RWPE2 (cell line): ENCODE results near the gene PPP2R2D.
A peak's percentile ranks its signal among the peaks of the same experiment; 100 is the strongest.

Experiments
- ATAC-seq: fragments of 200-7000 bp; cut with Tn5 transposase; 3 replicates; pipeline ENCODE4 v1.9.1; 2021; ENCODE audit warnings: low read depth
- DNase-seq: peaks from one replicate; pipeline ENCODE4 v3.0.0-alpha.2; 2020; ENCODE audit warnings: low spot score
- H3K27ac ChIP-seq: fragments of 450-650 bp; 2 replicates; pipeline ENCODE4 v1.5.1; 2017; ENCODE audit warnings: mild to moderate bottlenecking; ENCODE audit not compliant: poor library complexity, severe bottlenecking
- H3K27me3 ChIP-seq: fragments of 250-450 bp; sonication (Bioruptor Pico); 2 replicates; pipeline ENCODE4 v1.5.1; 2021; ENCODE audit warnings: mild to moderate bottlenecking, moderate library complexity; ENCODE audit not compliant: insufficient read depth, poor library complexity, severe bottlenecking
- H3K36me3 ChIP-seq: fragments of 250-450 bp; sonication (Bioruptor Pico); 2 replicates; pipeline ENCODE4 v1.5.1; 2020; ENCODE audit warnings: low read depth, mild to moderate bottlenecking, moderate library complexity
- H3K4me1 ChIP-seq: fragments of 250-450 bp; sonication (Bioruptor Pico); 2 replicates; pipeline ENCODE4 v1.5.1; 2021; ENCODE audit warnings: mild to moderate bottlenecking, moderate library complexity; ENCODE audit not compliant: insufficient read depth, poor library complexity, severe bottlenecking
- H3K4me3 ChIP-seq: fragments of 250-450 bp; sonication (Bioruptor Pico); 2 replicates; pipeline ENCODE4 v1.5.1; 2021; ENCODE audit warnings: mild to moderate bottlenecking, moderate library complexity; ENCODE audit not compliant: severe bottlenecking
- H3K9me3 ChIP-seq: fragments of 250-450 bp; sonication (Bioruptor Pico); 2 replicates; pipeline ENCODE4 v1.5.1; 2021; ENCODE audit warnings: mild to moderate bottlenecking, moderate library complexity; ENCODE audit not compliant: severe bottlenecking
- TF ChIP-seq, protein P1 (sequence below): fragments of 450-650 bp; IDR thresholded peaks from one replicate; pipeline ENCODE4 v1.5.1; 2017; ENCODE audit warnings: mild to moderate bottlenecking, moderate library complexity; ENCODE audit not compliant: poor library complexity, severe bottlenecking

The PPP2R2D gene

DNA sequence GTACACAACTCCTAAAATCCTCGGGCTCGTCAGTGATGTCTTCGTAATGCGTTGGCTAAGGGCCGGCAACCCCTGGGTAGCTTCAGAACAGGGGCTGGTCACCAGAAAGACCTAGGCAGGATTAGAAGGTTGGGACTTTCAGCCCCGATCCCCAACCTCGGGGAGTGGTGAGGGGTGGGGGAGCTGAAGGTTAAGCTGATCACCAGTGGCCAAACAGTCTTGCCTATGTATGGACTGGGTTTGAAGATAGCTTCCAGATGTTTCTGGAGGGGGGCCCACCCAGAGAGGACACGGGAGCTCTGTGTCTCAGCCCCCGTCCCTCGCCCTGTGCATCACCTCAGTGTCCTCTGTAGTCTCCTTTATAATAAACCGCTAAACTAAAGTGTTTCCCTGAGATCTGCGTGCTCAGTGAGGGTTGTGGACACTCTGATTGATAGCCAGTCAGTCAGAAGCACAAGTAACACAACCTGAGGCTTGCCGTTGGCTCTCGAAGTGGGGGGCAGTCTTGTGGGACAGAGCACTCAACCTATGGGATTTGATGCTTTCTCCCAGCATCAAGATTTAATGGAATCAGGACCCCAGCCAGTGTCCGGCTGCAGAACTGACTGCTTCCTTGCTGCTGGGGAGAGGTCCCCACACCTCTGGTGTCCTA is 10.0 kb downstream of the PPP2R2D start:
- Histone ChIP-seq H3K27ac (no peak overlapping the region), H3K4me1 (peaks cover 30% of the 10 kb centered on the region), H3K27me3 (no peaks in the 10 kb centered on the region), H3K4me3 (no peak overlapping the region), H3K36me3 (peaks cover 61% of the 10 kb centered on the region), H3K9me3 (no peaks in the 10 kb centered on the region)
- TF ChIP-seq, protein P1, sequence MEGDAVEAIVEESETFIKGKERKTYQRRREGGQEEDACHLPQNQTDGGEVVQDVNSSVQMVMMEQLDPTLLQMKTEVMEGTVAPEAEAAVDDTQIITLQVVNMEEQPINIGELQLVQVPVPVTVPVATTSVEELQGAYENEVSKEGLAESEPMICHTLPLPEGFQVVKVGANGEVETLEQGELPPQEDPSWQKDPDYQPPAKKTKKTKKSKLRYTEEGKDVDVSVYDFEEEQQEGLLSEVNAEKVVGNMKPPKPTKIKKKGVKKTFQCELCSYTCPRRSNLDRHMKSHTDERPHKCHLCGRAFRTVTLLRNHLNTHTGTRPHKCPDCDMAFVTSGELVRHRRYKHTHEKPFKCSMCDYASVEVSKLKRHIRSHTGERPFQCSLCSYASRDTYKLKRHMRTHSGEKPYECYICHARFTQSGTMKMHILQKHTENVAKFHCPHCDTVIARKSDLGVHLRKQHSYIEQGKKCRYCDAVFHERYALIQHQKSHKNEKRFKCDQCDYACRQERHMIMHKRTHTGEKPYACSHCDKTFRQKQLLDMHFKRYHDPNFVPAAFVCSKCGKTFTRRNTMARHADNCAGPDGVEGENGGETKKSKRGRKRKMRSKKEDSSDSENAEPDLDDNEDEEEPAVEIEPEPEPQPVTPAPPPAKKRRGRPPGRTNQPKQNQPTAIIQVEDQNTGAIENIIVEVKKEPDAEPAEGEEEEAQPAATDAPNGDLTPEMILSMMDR = no peak
- no peak for DNase-seq
- no peak for ATAC-seq

DNA sequence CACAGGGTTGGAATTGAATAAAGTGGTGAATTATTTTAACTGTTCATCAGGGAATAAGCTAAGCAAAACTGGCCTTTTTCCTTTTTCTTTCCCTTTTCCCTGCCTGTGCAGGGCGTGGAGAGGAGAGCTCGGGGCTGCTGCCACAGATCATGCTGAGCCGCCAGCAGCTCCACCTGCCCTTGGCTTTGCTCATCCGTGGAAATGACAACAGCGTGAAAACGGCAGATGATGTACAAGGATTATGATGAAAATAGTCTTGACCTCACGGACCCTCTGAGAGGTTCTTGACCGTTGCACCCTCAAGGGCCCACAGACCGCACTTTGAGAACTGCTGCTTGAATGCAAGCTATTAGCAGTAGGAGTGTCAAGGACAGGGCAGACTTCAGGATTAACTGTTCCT is 10.6 kb downstream of the PPP2R2D start:
- no peak for DNase-seq
- no peak for ATAC-seq
- H3K27ac ChIP-seq = no peak overlapping the region
- H3K9me3 ChIP-seq = no peaks in the 10 kb centered on the region
- peaks cover 30% of the 10 kb centered on the region for H3K4me1 ChIP-seq
- no peak overlapping the region for H3K4me3 ChIP-seq
- H3K27me3 ChIP-seq = no peaks in the 10 kb centered on the region
- peaks cover 54% of the 10 kb centered on the region for H3K36me3 ChIP-seq
- TF ChIP-seq, protein P1 = no peak

DNA sequence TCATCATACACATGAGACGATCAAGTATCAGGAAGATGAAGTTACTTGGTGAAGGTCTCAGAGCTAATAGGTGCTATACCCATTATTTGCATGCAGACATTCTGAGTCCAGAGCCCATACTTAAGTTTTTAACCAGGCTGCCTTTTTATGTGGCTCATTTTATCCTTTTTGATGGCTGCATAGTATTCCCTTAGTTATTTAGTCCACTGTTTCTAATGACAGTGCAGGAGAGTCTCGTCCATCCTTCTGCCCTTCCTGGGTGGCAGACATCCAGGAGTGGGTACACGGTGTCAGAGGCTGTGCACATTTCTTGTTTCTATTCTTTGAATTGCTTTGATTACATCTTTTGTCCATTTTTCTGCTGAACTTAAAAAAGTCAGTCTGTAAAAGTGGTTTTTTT is 11.8 kb downstream of the PPP2R2D start:
- H3K36me3 ChIP-seq = peaks cover 46% of the 10 kb centered on the region
- no peak for DNase-seq
- no peaks in the 10 kb centered on the region for H3K9me3 ChIP-seq
- no peaks in the 10 kb centered on the region for H3K27me3 ChIP-seq
- TF ChIP-seq, protein P1 = no peak
- H3K4me3 ChIP-seq = no peak overlapping the region
- H3K4me1 ChIP-seq = peaks cover 30% of the 10 kb centered on the region
- ATAC-seq = no peak
- peak overlapping the region; percentile 50 for H3K27ac ChIP-seq

DNA sequence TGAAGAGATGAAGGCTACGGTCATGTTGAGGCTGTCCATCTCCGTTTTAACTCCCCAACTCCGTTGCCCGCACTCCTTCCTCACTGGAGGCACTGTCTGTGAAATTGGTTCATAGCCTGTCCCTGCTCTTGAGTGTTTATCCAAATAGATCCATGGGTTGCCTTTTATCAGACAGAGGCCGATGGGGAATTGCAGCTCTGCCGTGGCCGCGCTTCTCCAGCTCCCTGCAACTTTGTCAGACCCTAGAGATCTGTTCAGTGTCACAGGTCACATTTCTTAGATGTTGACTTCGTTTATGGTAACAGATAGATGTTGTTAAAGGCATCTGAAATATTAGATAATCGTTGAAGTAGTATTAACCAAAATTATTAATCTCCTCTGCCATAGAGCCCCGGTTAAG is 14.7 kb downstream of the PPP2R2D start:
- DNase-seq = no peak

More for the DNA sequence above, 14.7 kb downstream of the PPP2R2D start:
- H3K27ac ChIP-seq = no peak overlapping the region
- H3K9me3 ChIP-seq = no peaks in the 10 kb centered on the region
- H3K4me1 ChIP-seq = peaks cover 14% of the 10 kb centered on the region
- H3K27me3 ChIP-seq = no peaks in the 10 kb centered on the region
- no peak overlapping the region for H3K4me3 ChIP-seq
- TF ChIP-seq, protein P1 = no peak
- H3K36me3 ChIP-seq = peaks cover 24% of the 10 kb centered on the region
- no peak for ATAC-seq
